AG09319 (cell line): ENCODE measurements around the gene TBC1D22A.

ENCODE experiments used
- DNase-seq: peaks from one replicate; pipeline ENCODE4 v3.0.0-alpha.2; 2010; ENCODE audit warnings: low read depth; ENCODE audit errors: extremely low read depth
- CTCF ChIP-seq: IDR thresholded peaks from 2 replicates; pipeline ENCODE4 v1.5.1; 2011; ENCODE audit warnings: low read depth, mild to moderate bottlenecking, inconsistent platforms, low read length, moderate library complexity

Gene TBC1D22A

GRCh38 chr22:46755525-46755924 lies 6.9 kb upstream of the TBC1D22A start:
- DNase-seq, result no peak
- no peak for TF ChIP-seq CTCF

GRCh38 chr22:46756097-46756496 lies 6.4 kb upstream of the TBC1D22A start:
- no peak for TF ChIP-seq CTCF
- no peak for DNase-seq

DNA sequence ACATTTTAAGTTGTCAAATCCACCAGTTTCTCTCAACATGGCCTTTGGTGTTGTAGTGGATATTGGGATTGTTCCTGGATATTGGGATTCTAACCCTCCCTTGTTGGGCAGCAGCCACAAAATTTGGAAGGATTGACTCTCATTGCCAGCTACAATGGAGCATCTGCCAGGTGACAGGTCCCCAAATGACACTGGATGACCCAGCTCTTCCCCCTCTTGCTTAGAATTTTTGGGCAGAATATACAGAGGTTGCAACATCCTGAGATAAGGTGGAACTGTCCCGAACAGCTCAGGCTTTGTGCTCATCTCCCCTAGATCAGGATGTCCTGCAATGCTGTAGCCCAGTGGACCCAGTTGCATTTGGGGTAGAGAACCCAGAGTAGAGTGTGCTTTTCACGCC lies 5.3 kb upstream of the TBC1D22A start:
- DNase-seq, result no peak
- no peak for TF ChIP-seq CTCF

GRCh38 chr22:46758121-46758520 lies 4.3 kb upstream of the TBC1D22A start:
- TF ChIP-seq CTCF, result no peak
- DNase-seq, result no peak

- no peak for DNase-seq
- peak; percentile 73 for TF ChIP-seq CTCF
Measured at GRCh38 chr22:46758867-46759290, 3.6 kb upstream of the TBC1D22A start.

DNA sequence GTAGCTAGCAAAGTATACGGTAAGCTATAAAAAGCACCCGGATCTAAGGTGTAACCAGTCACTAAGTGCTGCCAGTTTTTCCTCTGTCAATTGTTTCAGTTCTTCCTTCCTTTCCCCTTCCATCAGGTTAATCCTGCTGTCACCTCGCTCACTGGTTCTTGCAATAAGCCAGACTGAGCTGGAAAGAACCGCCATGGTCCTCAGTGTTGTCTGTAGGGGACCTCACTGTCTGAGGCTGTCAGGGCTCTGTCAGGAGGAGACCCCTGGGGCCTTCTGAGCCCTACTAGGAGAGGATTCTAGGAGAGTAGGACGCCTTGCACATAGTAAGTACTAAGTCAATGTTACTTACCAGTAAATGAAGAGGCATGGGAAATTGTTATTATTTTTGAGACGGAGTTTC lies 1.4 kb upstream of the TBC1D22A start:
- no peak for DNase-seq
- no peak for TF ChIP-seq CTCF

DNA sequence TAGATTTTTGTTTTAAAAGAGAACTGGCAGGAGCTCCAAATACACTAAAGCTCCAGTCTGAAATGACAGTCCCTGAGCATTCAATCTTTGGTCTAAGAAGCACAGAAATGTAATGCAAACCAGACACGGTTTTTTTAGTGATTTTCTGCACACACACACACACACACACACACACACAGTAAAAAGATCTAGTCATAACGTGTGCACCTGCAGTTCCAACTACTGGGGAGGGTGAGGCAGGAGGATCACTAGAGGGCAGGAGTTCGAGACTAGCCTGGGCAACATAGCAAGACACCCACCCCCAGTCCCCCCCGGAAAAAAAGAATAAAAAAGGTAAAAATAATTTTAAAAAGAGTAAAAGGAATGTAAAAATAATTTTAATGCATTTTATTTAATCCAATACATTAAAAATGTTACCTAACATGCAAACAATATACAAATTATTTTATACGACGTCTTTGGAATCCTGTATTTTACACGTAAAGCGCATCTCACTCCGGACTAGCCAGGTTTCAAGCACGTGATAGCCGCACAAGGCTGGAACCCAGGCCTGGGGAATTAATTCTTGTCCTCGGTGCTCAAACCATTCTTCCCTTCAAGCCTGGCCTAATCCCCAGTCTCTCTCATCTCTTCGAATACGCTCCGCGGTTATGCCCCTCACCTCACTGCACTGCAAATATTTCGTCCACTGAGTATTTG lies 762 bp upstream of the TBC1D22A start:
- no peak for TF ChIP-seq CTCF
- no peak for DNase-seq
